Keratinocyte (primary cell): ENCODE data around the gene SDK2.

Experiments used
- CTCF ChIP-seq, 3 experiments: IDR thresholded peaks in 1 of 3; conservative IDR thresholded peaks in 1 of 3; optimal IDR thresholded peaks in 1 of 3; 2 replicates in 2 of 3; 3 replicates in 1 of 3; pipeline versions ENCODE3 to v1.5.1; 2011; ENCODE audit warnings: low read length in 3 of 3, mild to moderate bottlenecking in 3 of 3, moderate library complexity in 2 of 3, control low read depth in 1 of 3, inconsistent platforms in 1 of 3; ENCODE audit not compliant: insufficient read depth in 2 of 3; ENCODE audit errors: extremely low read depth in 1 of 3
- EZH2 ChIP-seq: IDR thresholded peaks from one replicate; pipeline ENCODE4 v1.6.1; 2012; ENCODE audit warnings: inconsistent platforms, mild to moderate bottlenecking, low read length, moderate library complexity

DNA sequence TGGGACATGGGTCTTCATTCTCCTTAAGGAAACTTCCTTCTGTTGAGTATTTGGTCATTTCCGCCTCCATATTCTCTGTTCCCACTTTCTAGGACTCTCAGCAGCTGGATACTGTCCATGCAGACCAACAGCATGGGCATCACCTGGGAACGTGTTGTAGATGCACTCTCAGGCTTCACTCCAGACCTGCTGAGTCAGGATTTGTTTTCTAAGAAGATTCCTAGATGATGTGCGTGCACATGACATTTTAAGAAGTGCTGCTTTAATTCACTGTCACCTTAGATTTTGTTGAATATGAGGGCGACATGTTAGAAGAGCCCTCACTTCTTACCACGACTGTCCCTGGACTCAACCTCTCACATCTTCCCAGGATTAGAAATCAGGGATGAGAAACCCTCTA is 10.0 kb upstream of the SDK2 start:
- TF ChIP-seq EZH2 (no peak), CTCF (optimal IDR thresholded peaks at IDR 0.05 in 1 of 3, IDR thresholded peaks at IDR 0.05 in 1 of 3, conservative IDR thresholded peaks at IDR 0.05 in 1 of 3; ENCODE audit: extremely low read depth in 1 of 3, insufficient read depth in 2 of 3, low read length in 3 of 3) (no peak)
